GM19468 (cell line): ENCODE results near the gene BANF1.

Source experiments
- ATAC-seq: cut with Tn5 transposase; IDR thresholded peaks from one replicate; pipeline ENCODE4 v1.9.1; 2021; ENCODE audit warnings: mild to moderate bottlenecking, moderate library complexity, moderate number of reproducible peaks; ENCODE audit not compliant: unreplicated experiment; ENCODE audit errors: extremely low read depth

The BANF1 gene

DNA sequence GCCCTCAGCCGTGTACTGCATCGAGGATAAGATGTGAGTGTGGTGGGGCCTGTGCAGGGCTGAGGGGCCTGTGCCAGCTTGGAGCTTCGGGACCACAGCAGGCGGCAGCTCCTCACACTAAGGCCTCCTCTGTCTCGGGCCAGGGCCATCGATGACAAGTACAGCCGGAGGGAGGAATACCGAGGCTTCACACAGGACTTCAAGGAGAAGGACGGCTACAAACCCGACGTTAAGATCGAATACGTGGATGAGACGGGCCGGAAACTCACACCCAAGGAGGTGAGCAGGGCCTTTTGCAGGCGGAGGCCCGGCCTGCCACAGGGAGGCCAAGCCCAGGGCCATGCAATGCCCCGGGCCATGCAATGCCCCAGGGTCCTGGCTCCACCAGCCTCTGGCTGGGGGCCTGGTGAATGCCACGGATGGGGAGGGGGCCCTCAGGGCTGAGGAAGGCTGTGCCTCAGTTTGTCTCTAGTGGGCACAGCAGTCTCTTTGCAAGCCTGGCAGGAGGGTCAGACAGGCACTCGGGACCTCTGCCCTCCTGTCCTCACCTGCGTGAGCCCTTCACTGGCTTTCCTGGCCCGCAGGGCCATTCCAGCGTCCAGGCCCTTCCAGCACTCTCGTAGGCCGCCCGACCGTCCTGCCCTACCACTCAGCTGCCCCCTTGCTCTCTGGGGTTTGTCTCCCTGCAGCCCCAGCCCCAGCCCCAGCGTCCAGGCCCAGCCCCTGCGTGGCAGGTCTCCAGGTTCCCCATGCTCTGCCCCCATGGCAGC is 24.5 kb upstream of the BANF1 start:
- ATAC-seq: no peak

DNA sequence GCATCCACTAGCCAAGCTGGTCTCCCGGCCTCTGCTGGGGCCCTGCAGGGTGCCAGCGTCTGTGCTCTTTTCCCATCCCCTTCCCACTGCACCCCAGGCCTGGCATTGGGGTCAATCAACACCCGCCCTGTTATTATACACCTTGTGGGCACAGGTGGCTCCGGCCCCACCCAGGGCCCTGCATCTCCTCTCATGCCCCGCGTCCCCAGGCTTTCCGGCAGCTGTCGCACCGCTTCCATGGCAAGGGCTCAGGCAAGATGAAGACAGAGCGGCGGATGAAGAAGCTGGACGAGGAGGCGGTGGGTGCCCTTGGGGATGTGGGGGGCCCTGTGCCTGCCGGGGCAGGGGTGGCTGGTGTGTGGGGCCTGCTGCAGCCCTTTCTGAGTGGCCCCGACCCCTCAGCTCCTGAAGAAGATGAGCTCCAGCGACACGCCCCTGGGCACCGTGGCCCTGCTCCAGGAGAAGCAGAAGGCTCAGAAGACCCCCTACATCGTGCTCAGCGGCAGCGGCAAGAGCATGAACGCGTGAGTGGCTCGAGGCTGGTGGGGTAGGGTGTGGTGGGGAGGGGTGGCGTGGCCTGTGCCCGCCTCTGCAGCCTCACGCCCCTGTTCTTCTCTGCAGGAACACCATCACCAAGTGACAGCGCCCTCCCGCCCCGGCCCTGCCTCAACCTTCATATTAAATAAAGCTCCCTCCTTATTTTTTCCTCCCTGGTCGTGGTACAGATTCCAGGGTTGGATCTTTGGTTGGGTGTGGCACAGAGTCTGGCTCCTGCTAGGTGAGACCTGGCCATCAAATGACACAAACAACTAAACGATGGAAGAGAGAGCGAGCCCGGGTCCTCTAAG is 23.7 kb upstream of the BANF1 start:
- ATAC-seq: no peak

DNA sequence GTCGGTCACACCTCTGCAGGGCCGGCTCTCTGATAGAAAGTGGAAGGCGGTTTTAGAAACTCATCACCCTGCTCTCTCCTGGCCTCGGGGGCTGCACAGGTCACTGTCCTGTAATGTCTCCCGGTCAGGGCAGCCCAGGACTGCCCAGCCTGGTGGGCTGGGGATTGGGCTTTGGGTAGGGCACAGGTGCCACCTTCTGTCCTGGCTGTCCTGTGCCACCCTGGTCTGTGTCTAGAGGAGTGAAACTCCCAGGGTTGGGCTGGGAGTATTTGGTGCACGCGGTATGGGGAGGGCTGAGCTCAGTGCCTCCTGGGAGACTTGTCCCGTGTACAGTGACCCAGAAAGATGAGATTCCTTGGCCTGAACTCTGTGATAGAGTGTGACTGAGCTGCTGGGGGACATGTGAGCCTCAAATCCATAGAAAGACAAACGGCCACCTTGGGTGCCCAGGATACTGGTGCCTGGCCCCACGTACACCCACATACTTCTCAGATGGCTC is 23.0 kb upstream of the BANF1 start:
- ATAC-seq: no peak

DNA sequence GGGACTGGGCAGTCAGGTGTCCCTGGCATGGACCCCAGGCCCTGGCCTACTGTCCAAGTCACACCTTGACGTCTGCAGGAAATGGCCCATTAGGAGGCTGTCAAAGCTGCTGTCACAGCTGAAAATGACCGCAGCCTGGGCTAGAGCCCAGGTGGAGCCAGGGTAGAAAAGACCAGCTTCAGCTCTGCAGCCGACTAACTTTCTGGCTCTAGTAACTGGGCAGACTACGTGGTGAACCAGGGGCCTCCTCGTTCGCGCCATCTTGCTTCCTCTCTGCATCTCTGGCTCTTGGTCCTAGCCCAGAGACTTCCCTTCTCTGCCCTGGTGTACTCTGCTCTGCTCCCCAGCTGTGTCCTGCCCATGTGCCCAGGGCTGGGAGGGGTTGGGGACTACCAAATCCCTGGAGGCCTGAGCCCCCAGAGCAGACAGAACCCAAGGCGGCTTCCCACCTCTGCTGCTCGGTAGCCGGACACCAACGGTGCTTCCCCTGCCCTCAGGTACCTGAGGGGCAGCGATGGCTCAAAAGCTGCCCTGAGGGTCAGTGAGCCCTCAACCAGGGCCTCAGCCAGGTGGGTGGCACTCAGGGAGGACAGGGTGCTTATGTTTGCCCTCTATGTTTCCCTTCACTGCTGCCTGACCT is 21.1 kb upstream of the BANF1 start:
- no peak for ATAC-seq

DNA sequence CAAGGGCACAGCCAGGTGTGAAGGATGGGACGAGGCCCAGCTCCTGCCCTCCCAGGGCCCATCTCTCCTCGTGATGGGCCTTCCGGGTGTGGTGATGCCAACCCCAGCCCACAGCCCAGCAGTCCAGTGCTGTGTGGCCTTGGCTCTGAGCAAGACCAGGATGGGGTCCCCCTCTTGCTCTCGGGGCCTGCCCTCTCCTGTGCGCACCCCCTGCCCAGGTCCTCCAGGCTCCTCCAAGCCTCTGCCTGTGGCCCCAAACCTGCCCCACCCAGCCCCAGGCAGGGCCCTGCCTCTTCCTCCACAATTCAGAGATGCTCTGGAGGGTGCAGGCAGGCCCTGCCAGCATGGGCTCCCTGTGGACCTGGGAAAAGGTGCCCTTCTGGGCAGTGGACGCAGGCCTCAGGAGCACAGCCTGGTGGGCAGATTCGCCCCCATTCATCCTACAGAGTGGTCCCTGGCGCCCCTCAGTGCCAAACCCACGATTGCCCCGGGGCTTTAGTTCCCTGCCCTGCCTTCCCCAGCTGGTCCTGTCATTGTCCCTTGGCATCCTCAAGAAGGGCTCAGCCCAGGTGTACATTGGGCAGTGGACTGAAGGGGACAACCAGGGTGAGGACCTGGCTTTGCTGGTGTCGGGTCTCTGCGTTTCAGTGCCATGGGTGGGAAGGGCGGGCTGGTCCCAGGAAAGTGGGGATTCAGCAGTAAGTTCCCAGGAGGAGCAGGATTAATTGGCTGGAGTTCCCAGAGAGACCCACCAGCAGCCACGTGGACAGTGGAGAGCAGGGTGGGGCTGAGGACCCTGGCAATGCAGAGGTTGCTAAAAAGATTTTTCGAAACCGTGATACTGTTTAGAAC is 20.1 kb upstream of the BANF1 start:
- no peak for ATAC-seq

DNA sequence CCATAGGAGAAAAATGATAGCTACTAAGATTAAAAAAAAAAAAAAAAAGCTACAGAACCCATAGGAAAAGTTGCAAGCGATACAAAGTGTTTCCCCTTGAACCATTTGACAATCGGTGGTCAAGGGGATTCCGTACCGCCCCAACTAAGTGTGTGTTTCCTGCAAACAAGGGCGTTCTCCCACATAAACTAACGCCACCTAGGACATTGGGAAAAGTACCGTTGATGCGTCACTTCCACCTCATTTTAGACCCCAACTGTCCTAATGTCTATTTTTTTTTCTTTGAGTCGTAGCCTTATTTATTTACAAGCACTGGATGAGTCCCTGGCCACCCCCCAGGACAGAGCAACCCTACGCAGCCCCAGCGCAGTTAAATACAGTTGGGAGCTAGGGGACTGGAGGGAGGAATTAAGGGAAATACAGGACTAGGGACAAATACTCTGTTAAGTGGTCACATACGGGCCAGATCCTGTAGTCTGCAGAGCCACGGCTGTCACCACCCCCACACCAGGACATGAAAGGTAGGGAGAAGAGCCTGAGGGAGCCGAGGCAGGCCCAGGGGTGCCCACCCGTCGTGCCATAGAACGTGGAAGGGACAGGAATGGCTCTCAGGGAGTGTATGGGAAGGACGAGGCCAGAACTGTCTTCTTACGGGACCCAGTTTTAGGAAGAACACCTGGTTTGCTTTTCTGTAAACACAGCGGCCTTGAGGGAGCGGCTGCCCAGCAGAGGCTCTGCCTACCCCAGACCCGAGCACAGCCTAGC is 19.3 kb upstream of the BANF1 start:
- no peak for ATAC-seq

DNA sequence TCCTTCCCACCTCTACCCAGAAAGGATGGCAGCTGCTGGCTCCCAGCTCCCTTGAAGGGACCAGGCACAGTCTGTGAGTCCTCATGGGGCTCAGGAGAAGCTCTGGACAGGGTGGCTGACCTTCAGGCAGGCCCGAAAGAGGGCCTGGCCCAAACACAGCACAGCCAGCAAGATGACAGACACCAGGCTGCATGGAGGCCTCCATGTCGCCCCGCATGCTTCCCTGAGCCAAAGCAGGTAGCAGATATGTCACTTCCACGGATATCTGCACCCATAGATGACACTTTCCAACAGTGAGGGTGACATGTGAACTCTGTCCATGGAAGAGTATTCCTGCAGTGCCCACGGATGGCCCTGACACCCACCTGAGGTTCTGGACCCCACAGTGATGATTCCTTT is 18.7 kb upstream of the BANF1 start:
- no peak for ATAC-seq

DNA sequence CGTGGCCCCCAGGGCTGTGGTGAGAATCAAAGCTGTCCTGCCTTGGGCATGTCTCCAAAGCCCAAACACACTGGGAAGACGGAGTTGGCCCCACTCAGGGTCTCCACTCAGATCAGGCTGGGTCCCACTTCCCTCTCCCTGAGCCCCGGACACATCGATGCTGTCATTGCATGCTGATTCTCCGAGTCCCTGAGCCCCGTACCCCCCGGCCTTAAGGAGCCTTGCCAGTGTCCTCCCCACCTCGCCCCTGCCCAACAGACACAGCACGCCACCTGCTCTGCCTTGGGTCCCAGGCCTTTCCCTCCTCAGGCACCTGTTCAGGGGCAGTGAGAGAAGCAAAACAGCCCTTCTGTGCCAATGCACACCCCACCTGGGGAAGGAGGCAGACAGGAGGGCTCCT is 15.0 kb upstream of the BANF1 start:
- ATAC-seq: no peak

DNA sequence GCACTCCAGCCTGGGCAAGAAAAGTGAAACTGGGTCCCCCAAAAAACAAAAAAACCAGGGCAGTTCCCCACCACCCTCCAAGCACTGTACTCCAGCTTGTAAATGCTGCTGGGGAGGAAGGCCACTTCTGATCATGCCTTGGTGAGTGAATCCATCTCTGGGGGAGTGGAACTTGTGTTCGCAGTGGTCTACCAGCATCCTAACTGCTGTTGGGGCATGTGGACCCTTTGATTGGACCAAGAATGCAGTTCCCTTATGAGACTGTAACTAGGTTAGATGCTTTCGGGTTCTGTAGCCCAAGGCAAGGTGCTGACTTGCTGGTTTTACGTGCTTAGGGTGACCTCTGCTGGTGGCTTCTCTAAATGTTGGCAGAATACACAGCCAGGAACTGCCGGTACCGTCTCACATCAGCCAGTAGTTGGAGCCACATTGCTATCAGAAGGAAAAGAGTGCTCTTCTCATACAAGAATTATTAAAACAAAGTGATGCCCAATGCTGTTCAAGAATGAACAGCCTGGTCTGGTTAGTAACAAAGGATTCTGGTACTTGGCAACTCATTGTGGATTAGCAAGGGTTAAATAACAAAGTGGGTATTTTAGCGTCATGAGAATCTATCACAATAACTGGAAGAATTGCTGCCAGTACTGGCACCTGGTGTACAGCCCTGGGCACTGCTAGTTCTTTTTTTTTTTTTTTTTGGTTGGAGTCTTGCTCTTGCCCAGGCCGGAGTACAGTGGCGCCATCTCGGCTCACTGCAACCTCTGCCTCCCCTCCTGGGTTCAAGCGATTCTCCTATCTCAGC is 13.3 kb upstream of the BANF1 start:
- ATAC-seq: no peak

DNA sequence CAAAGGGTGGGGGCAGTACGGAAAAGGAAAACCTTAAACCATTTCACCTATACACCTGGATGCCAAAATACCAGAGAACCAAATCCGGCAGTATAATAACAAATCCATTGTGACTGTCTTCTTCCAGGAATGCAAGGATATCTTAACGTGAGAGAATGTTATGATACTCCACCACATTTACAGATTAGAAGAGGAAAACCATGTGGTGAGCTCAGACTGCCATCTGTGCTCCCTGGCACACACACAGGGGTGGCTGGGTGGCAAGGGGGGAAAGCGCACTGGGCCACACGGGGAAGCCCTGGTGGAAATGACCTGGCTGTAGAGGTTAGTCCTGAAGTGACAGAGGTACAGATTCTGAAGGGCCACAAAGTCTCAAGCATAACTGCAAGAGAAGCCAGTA is 10.2 kb upstream of the BANF1 start:
- ATAC-seq: no peak

DNA sequence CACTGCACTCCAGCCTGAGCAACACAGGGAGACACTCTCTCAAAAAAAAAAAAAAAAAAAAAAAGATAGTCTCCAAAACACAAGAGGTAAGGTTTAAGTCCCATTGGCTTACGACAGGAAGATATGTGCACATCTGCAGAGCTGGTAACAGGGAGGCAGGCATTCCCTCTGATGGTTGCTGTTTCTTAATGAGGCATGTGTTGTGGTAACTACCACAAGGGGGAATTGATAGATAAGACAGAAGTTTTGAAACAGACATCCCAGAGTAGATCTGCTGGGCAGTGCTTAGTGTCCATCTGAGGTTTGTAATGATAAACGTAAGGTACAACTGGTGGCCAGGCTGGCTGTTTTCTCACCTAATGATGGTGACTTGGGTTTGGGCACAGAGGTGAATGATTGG is 5.0 kb upstream of the BANF1 start:
- ATAC-seq: no peak

DNA sequence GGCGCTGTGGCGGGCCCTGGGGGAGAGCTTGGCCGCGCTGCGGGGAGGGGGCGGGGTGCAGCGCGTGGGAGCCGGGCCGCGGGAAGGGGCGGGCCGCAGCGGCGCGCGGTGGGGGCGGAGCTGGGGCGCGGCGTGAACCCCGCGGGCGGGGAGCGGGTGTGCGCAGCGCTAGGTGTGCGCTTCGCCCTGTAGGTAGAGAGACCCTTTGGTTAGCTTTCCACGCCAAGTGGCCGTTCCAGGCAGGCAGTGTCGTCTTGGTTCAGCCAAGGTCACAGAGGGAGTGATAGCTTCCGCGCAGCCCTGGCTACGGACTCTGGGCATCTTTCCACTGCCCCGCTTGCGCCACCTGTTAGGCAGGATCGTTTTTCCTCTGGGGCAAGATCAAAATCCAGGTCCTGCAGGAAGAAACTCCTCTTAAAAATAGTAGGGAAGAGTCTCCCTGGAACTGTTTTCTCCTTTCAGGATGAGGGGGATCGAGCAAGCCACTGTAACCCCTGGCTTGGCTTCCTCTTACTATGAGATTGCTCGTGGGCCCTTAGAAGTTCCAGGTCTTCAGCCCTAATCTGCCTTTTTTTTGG is 434 bp downstream of the BANF1 start:
- ATAC-seq: peak; percentile 18

DNA sequence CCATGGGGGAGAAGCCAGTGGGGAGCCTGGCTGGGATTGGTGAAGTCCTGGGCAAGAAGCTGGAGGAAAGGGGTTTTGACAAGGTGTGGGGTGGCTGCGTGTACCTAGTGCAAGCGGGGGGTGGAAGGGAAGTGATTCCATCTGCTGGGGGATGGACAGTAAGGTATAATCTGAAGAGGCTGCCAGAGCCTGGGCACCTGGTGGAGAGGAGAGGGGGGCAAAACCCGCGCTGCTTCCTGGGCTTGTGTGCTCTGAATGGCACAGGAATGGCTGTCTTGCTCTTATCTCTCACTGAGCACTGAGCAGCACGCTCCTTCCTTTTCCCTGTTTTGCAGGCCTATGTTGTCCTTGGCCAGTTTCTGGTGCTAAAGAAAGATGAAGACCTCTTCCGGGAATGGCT is 988 bp downstream of the BANF1 start:
- no peak for ATAC-seq

DNA sequence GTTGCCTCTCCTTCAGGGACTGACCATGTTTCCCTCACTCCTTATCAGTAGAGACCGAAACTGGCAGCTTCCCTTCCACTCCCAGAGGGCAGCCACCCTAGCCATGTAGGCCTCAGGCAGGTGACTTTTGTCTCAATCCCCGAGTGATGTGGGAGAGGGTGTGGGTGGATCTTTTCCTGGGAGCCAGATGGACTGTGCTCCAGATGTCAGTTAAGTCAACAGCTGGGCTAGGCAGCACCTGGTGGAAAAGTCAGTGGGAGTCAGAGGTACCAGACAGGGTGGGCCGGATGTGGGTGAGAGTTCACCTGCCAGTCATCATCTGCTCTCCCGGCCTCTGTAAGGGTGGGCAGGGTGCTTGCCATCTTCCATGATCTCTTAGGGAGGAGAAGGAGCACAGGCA is 1.9 kb downstream of the BANF1 start:
- ATAC-seq: no peak

DNA sequence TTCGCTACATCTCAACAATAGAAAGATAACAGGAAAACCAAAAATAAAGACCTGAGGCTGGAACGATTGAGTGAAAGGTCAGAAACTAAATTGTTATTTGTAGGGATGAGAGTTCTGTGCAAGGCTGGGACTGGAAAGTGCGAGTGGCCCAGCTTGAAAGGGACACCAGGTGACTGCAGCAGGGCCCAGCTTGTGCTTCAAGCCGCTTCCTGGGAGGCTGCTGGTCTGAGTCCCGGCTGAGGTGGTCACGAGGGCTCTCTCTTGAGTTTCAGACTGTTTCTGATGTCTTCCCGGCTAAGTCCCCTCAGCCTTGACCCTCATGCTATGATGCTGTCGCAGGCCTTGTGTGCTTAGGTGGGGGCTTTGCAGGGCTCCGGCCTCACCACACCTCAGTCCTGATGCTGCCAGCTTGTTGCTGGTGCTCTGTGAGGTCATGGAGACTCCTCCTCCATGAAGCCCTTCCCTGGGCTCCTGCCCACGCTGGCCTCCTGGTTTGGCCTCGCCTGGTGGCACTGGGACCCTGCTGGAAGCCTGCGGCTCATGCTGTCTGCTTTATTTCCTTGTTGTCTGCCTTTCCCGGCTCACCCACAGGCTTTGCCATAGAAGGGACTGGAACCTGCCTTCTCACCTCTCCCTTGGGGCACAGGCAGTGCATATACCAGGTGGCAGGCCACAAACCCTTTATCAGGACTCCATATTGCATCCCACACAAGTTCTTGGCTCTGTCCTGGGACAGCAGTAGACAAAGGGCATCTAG is 4.0 kb downstream of the BANF1 start:
- ATAC-seq: no peak

DNA sequence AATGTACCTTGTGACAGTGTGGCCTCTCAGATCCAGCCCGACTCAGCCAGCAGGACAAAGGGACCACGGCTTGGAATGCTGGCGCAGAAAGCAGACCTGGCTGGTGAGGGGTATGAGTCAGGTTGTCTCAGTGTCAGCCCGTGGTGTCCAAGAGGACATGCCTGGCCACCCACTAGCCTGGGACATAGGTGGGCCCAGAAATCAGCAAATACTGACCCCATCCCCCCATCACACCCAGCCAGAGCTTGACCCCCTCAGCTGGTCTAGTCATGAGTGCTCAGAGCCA is 4.5 kb downstream of the BANF1 start:
- no peak for ATAC-seq

DNA sequence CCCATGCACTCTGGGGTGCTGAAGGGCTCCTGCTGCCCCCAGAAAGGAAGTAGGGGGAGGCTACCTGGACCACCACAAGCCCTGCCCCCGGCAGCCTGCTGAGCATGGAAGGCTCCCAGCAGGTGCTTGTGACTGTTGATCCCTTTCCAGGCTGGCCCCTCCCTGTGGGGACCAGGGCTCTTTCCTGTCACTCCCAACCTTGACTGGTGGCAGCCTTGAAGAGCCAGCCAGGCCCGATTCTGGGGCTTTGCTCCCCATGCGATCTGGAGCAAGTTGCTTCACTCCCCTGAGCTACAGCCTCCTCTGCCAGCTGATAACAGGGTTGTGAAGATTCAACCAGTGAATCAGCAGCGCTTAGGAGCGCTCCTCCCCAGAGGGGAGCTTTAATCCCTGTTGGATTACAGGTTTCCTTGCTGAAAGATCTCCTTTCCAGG is 4.9 kb downstream of the BANF1 start:
- ATAC-seq: no peak

DNA sequence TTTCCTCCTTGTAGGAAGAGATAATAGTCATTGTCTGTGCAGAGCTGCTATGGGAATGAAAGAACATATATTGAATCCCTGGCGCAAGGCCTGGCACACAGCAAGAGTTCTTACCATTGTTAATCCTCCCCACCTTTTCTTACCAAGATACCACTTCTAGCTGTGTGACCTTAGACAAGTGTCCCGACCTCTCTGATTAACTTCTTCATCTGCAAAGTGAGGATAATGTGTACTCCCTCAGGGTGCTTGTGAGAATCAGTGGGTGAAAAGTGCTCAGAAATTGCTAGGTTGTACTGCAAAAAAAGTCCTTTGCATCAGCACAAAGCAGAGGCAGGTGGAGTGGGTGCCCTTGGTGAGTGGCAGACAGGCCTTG is 5.8 kb downstream of the BANF1 start:
- ATAC-seq: no peak
